Suprapubic skin (tissue), 3 donors: ENCODE measurements around the gene KPTN.

Experiments used
- EP300 ChIP-seq: sonication (generic); formaldehyde crosslinking; IDR thresholded peaks from one replicate; pipeline ENCODE4 v1.6.1; 2017; ENCODE audit warnings: antibody characterized with exemption
- POLR2A ChIP-seq, 2 donors: fragments of 450-650 bp; IDR thresholded peaks; one replicate each; pipeline ENCODE4 v1.6.1; 2017; ENCODE audit warnings: antibody characterized with exemption in 2 of 2, mild to moderate bottlenecking in 2 of 2, moderate library complexity in 2 of 2
- TF ChIP-seq, protein P1 (sequence below), 2 donors: fragments of 200-600 bp in 1 of 2; fragments of 450-650 bp in 1 of 2; sonication (generic) in 1 of 2; IDR thresholded peaks; one replicate each; pipeline ENCODE4 v1.5.1; 2016 to 2019; ENCODE audit warnings: antibody characterized with exemption in 2 of 2, mild to moderate bottlenecking in 1 of 2, moderate library complexity in 1 of 2

DNA sequence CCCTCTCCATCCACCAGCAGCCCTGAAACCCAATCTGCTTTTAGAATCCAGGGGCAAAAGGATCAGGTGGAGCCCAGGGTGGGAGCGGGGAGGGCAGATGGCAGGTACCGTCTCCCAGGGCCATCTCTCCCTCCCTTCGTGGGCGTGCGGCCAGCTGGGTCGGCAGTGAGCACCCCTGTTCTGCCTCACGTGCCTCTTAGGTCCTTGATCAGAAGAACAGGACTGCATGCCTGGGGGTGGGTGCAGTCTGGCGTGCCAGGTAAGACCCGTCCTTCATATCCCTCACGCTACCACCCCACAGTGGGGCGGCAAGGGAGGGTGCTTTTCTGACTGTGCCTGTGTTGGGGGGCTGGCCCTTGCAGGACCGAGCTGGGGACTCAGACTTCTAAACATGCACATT, 14.3 kb downstream of the KPTN start:
- TF ChIP-seq, protein P1, sequence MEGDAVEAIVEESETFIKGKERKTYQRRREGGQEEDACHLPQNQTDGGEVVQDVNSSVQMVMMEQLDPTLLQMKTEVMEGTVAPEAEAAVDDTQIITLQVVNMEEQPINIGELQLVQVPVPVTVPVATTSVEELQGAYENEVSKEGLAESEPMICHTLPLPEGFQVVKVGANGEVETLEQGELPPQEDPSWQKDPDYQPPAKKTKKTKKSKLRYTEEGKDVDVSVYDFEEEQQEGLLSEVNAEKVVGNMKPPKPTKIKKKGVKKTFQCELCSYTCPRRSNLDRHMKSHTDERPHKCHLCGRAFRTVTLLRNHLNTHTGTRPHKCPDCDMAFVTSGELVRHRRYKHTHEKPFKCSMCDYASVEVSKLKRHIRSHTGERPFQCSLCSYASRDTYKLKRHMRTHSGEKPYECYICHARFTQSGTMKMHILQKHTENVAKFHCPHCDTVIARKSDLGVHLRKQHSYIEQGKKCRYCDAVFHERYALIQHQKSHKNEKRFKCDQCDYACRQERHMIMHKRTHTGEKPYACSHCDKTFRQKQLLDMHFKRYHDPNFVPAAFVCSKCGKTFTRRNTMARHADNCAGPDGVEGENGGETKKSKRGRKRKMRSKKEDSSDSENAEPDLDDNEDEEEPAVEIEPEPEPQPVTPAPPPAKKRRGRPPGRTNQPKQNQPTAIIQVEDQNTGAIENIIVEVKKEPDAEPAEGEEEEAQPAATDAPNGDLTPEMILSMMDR (IDR thresholded peaks at IDR 0.05): no peak
- TF ChIP-seq EP300: no peak
- TF ChIP-seq POLR2A (IDR thresholded peaks at IDR 0.05): no peak
